HepG2 (cell line): ENCODE data around the gene EXOC3L2. TPM values are rescaled to one million over a fixed set of nuclear protein-coding genes. Genes with fewer than 3 reads are reported as not detected.
A peak's percentile ranks its signal among the peaks of the same experiment; 100 is the strongest.

ENCODE experiments used
- AKAP8 ChIP-seq: sonication (generic); formaldehyde crosslinking; IDR thresholded peaks from 2 replicates; pipeline ENCODE4 v1.5.1; 2020; ENCODE audit warnings: mild to moderate bottlenecking, missing genetic modification reagents
- CENPX ChIP-seq: sonication (generic); formaldehyde crosslinking; IDR thresholded peaks from 2 replicates; pipeline ENCODE4 v1.9.0; 2021; ENCODE audit warnings: mild to moderate bottlenecking, missing genetic modification reagents, moderate library complexity
- CHD4 ChIP-seq: fragments of 200-600 bp; sonication (generic); IDR thresholded peaks from 2 replicates; pipeline ENCODE4 v1.7.0; 2017; ENCODE audit warnings: mild to moderate bottlenecking, low read length, borderline replicate concordance
- EP300 ChIP-seq, 3 experiments: sonication (generic) in 1 of 3; formaldehyde crosslinking in 1 of 3; IDR thresholded peaks; 2 replicates each; pipeline versions ENCODE4 v1.5.1 to v1.6.1; 2011 to 2020; ENCODE audit warnings: low read depth in 2 of 3, low read length in 2 of 3, borderline replicate concordance in 1 of 3, improper control_type of control experiment in 1 of 3, mild to moderate bottlenecking in 1 of 3, missing genetic modification reagents in 1 of 3, moderate library complexity in 1 of 3
- FOXA1 ChIP-seq, 2 experiments: fragments of 450-650 bp in 1 of 2; sonication (generic) in 1 of 2; formaldehyde crosslinking in 1 of 2; IDR thresholded peaks; 2 replicates each; pipeline versions ENCODE4 v1.4.0 to v1.6.1; 2016 to 2020; ENCODE audit warnings: missing genetic modification reagents in 1 of 2
- HMGA1 ChIP-seq: sonication (generic); formaldehyde crosslinking; conservative IDR thresholded peaks from 2 replicates; pipeline ENCODE4 v1.4.0; 2020; ENCODE audit warnings: missing genetic modification reagents
- KLF15 ChIP-seq: sonication (generic); formaldehyde crosslinking; IDR thresholded peaks from 2 replicates; pipeline ENCODE4 v1.8.1; 2023; ENCODE audit warnings: borderline replicate concordance, mild to moderate bottlenecking, inconsistent platforms, missing genetic modification reagents, mixed read lengths
- MNT ChIP-seq: fragments of 450-650 bp; IDR thresholded peaks from 2 replicates; pipeline ENCODE4 v1.6.1; 2016
- MTF2 ChIP-seq: sonication (generic); formaldehyde crosslinking; IDR thresholded peaks from 2 replicates; pipeline ENCODE4 v1.5.0; 2020; ENCODE audit warnings: missing genetic modification reagents, borderline replicate concordance
- NCOA2 ChIP-seq: sonication (generic); formaldehyde crosslinking; IDR thresholded peaks from 2 replicates; pipeline ENCODE4 v1.8.0; 2022; ENCODE audit warnings: inconsistent platforms
- NFIC ChIP-seq: IDR thresholded peaks from 2 replicates; pipeline ENCODE4 v1.6.1; 2012; ENCODE audit warnings: mild to moderate bottlenecking, low read length, inconsistent platforms
- NFKB2 ChIP-seq: sonication (generic); formaldehyde crosslinking; IDR thresholded peaks from 2 replicates; pipeline ENCODE4 v1.4.0; 2020; ENCODE audit warnings: missing genetic modification reagents, borderline replicate concordance
- NFRKB ChIP-seq: fragments of 450-650 bp; IDR thresholded peaks from 2 replicates; pipeline ENCODE4 v1.6.1; 2017
- NPAS2 ChIP-seq: sonication (generic); formaldehyde crosslinking; IDR thresholded peaks from 2 replicates; pipeline ENCODE4 v1.8.0; 2022; ENCODE audit warnings: mild to moderate bottlenecking, missing genetic modification reagents, borderline replicate concordance
- PITX1 ChIP-seq: sonication (generic); formaldehyde crosslinking; IDR thresholded peaks from 2 replicates; pipeline ENCODE4 v1.5.1; 2020; ENCODE audit warnings: mild to moderate bottlenecking, missing genetic modification reagents
- SAFB2 ChIP-seq: sonication (generic); formaldehyde crosslinking; IDR thresholded peaks from 2 replicates; pipeline ENCODE4 v1.5.1; 2020; ENCODE audit warnings: missing genetic modification reagents, low read depth, mild to moderate bottlenecking, borderline replicate concordance
- SIX1 ChIP-seq: sonication (generic); formaldehyde crosslinking; IDR thresholded peaks from 2 replicates; pipeline ENCODE4 v1.4.0; 2020; ENCODE audit warnings: missing genetic modification reagents, borderline replicate concordance
- SMAD3 ChIP-seq: sonication (generic); formaldehyde crosslinking; IDR thresholded peaks from 2 replicates; pipeline ENCODE4 v1.4.0; 2020; ENCODE audit warnings: missing genetic modification reagents
- STAG1 ChIP-seq: sonication (generic); formaldehyde crosslinking; IDR thresholded peaks from 2 replicates; pipeline ENCODE4 v1.4.0; 2020; ENCODE audit warnings: missing genetic modification reagents
- TFAP4 ChIP-seq: sonication (generic); IDR thresholded peaks from 2 replicates; pipeline ENCODE4 v1.6.1; 2016; ENCODE audit warnings: low read depth, borderline replicate concordance
- THAP7 ChIP-seq: sonication (generic); formaldehyde crosslinking; IDR thresholded peaks from 2 replicates; pipeline ENCODE4 v1.8.1; 2023; ENCODE audit warnings: mild to moderate bottlenecking, missing genetic modification reagents
- ZFY ChIP-seq: sonication (generic); formaldehyde crosslinking; IDR thresholded peaks from 2 replicates; pipeline ENCODE4 v1.4.0; 2020; ENCODE audit warnings: missing genetic modification reagents
- ZNF652 ChIP-seq: IDR thresholded peaks from 2 replicates; pipeline ENCODE4 v1.6.1; 2016; ENCODE audit warnings: low read depth, borderline replicate concordance
- ZSCAN12 ChIP-seq: sonication (generic); formaldehyde crosslinking; IDR thresholded peaks from 2 replicates; pipeline ENCODE4 v1.9.0; 2021; ENCODE audit warnings: mild to moderate bottlenecking, missing genetic modification reagents
- polyA plus RNA-seq, 8 experiments: library from polyadenylated mRNA; depleted of rRNA in 3 of 8; stranded (reverse) in 7 of 8; unstranded in 1 of 8; fragments of >200 nt; fragmentation: Illumina TruSeq in 4 of 8; extraction: Trizol in 4 of 8; gene quantifications; 2 replicates each; pipeline versions ENCODE4 v1.2.1 to v1.2.3, GENCODE V29; 2011 to 2016; ENCODE audit warnings: low read depth in 4 of 8, missing spikeins in 1 of 8, mixed read lengths in 1 of 8; ENCODE audit not compliant: insufficient read depth in 1 of 8
- total RNA-seq, 5 experiments: library from RNA; depleted of rRNA; stranded (reverse); fragments of >200 nt; fragmentation: Illumina TruSeq; extraction: Trizol; gene quantifications; 2 replicates each; pipeline ENCODE4 v1.2.3, GENCODE V29; 2016; ENCODE audit warnings: low read depth in 1 of 5
- TF ChIP-seq, protein P1 (sequence below): sonication (generic); formaldehyde crosslinking; IDR thresholded peaks from 2 replicates; pipeline ENCODE4 v1.4.0; 2020; ENCODE audit warnings: missing genetic modification reagents
- TF ChIP-seq, protein P2 (sequence below): sonication (generic); formaldehyde crosslinking; IDR thresholded peaks from 2 replicates; pipeline ENCODE4 v1.5.0; 2020; ENCODE audit warnings: mild to moderate bottlenecking, missing genetic modification reagents

The EXOC3L2 gene
- total and polyA plus RNA-seq, 2 of the 13 experiments (the other 11 are each of a cell fraction or from before 2014, with no cell fraction given), result 0.21 TPM; not detected in 1

DNA sequence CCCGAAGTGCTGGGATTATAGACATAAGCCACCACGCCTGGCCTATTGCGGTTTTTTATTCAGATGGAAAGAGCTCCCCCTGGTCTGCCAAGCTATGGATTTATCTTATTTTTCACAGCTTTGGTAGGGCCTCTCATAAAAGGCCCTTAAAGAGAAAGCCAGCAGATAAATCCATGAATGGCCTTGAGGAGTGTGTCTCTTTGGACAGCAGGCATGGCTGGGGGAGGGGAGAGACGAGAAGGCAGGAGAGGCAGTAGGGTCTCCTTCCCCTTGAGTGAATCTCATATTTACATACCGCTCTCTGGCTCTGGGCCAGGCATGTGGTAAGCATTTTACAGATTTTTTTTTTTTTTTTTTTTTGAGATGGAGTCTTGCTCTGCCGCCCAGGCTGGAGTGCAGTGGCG lies 31.1 kb upstream of the EXOC3L2 start (continued):
- TF ChIP-seq SMAD3 (CRISPR knock-in tag) (no peak; the same call in 1 of the 2 replicates), THAP7 (CRISPR knock-in tag) (no peak), SAFB2 (CRISPR knock-in tag) (no peak), ZFY (CRISPR knock-in tag) (0 out of 2 replicates have a peak, but pooled peaks have one; percentile 16), NFKB2 (CRISPR knock-in tag) (no peak), CENPX (CRISPR knock-in tag) (no peak), FOXA1 (IDR thresholded peaks at IDR 0.05) (no peak), FOXA1 (CRISPR knock-in tag; IDR thresholded peaks at IDR 0.05) (peak; percentile 82), ZSCAN12 (CRISPR knock-in tag) (no peak), NFRKB (no peak), CHD4 (no peak), PITX1 (CRISPR knock-in tag) (0 out of 2 replicates have a peak, but pooled peaks have one; percentile 40), SIX1 (CRISPR knock-in tag) (no peak), HMGA1 (no peak), KLF15 (no peak), NFIC (0 out of 2 replicates have a peak, but pooled peaks have one; percentile 42), TFAP4 (no peak), NPAS2 (CRISPR knock-in tag) (no peak), MNT (no peak), NCOA2 (CRISPR knock-in tag) (0 out of 2 replicates have a peak, but pooled peaks have one; percentile 36), STAG1 (CRISPR knock-in tag) (peak; percentile 14; the same call in 1 of the 2 replicates), ZNF652 (CRISPR knock-in tag) (no peak), MTF2 (CRISPR knock-in tag) (no peak), EP300 (IDR thresholded peaks at IDR 0.05; ENCODE audit: low read depth in 2 of 2, low read length in 2 of 2) (peak in 1 of 2 experiments; percentile 38; a peak in 1 of 4 replicates), EP300 (CRISPR knock-in tag; IDR thresholded peaks at IDR 0.05; ENCODE audit: borderline replicate concordance) (no peak), AKAP8 (no peak)
- TF ChIP-seq, protein P1, sequence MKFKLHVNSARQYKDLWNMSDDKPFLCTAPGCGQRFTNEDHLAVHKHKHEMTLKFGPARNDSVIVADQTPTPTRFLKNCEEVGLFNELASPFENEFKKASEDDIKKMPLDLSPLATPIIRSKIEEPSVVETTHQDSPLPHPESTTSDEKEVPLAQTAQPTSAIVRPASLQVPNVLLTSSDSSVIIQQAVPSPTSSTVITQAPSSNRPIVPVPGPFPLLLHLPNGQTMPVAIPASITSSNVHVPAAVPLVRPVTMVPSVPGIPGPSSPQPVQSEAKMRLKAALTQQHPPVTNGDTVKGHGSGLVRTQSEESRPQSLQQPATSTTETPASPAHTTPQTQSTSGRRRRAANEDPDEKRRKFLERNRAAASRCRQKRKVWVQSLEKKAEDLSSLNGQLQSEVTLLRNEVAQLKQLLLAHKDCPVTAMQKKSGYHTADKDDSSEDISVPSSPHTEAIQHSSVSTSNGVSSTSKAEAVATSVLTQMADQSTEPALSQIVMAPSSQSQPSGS (CRISPR knock-in tag), result no peak
- TF ChIP-seq, protein P2, sequence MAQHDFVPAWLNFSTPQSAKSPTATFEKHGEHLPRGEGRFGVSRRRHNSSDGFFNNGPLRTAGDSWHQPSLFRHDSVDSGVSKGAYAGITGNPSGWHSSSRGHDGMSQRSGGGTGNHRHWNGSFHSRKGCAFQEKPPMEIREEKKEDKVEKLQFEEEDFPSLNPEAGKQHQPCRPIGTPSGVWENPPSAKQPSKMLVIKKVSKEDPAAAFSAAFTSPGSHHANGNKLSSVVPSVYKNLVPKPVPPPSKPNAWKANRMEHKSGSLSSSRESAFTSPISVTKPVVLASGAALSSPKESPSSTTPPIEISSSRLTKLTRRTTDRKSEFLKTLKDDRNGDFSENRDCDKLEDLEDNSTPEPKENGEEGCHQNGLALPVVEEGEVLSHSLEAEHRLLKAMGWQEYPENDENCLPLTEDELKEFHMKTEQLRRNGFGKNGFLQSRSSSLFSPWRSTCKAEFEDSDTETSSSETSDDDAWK, result no peak
